ENCODE measurements around the gene CD2.

Gene CD2

GRCh38 chr1:116769561-116769977 lies 15.3 kb downstream of the CD2 start:
- TF ChIP-seq FOXP2 (optimal IDR thresholded peaks at IDR 0.05; ENCODE audit: borderline replicate concordance, extremely low read depth, extremely low read length, insufficient read depth) (no peak), TAF1 (IDR thresholded peaks at IDR 0.05; ENCODE audit: borderline replicate concordance, insufficient read depth, low read length) (no peak), SIN3A (IDR thresholded peaks at IDR 0.05; ENCODE audit: borderline replicate concordance, insufficient read depth, low read length) (no peak), POLR2AphosphoS5 (IDR thresholded peaks at IDR 0.05; ENCODE audit: low read depth, low read length) (no peak), REST (IDR thresholded peaks at IDR 0.05; ENCODE audit: insufficient read depth in 1 of 2, low read depth in 2 of 2, low read length in 2 of 2) (no peak)

- no peak for TF ChIP-seq POLR2AphosphoS5 (IDR thresholded peaks at IDR 0.05; ENCODE audit: low read depth, low read length)
- no peak for TF ChIP-seq SIN3A (IDR thresholded peaks at IDR 0.05; ENCODE audit: borderline replicate concordance, insufficient read depth, low read length)
- no peak for TF ChIP-seq REST (IDR thresholded peaks at IDR 0.05; ENCODE audit: insufficient read depth in 1 of 2, low read depth in 2 of 2, low read length in 2 of 2)
- no peak for TF ChIP-seq FOXP2 (optimal IDR thresholded peaks at IDR 0.05; ENCODE audit: borderline replicate concordance, extremely low read depth, extremely low read length, insufficient read depth)
- TF ChIP-seq TAF1 (IDR thresholded peaks at IDR 0.05; ENCODE audit: borderline replicate concordance, insufficient read depth, low read length) = no peak
Observed at GRCh38 chr1:116769994-116770393, 15.8 kb downstream of the CD2 start.

- TF ChIP-seq SIN3A (IDR thresholded peaks at IDR 0.05; ENCODE audit: borderline replicate concordance, insufficient read depth, low read length) = no peak
- TF ChIP-seq REST (IDR thresholded peaks at IDR 0.05; ENCODE audit: insufficient read depth in 1 of 2, low read depth in 2 of 2, low read length in 2 of 2) = no peak
Observed at GRCh38 chr1:116770625-116771024, 16.4 kb downstream of the CD2 start.

GRCh38 chr1:116771997-116772647 lies 17.9 kb downstream of the CD2 start:
- TF ChIP-seq SIN3A (IDR thresholded peaks at IDR 0.05; ENCODE audit: borderline replicate concordance, insufficient read depth, low read length) (no peak), POLR2AphosphoS5 (IDR thresholded peaks at IDR 0.05; ENCODE audit: low read depth, low read length) (no peak), FOXP2 (optimal IDR thresholded peaks at IDR 0.05; ENCODE audit: borderline replicate concordance, extremely low read depth, extremely low read length, insufficient read depth) (no peak), REST (IDR thresholded peaks at IDR 0.05; ENCODE audit: insufficient read depth in 1 of 2, low read depth in 2 of 2, low read length in 2 of 2) (no peak), TAF1 (IDR thresholded peaks at IDR 0.05; ENCODE audit: borderline replicate concordance, insufficient read depth, low read length) (no peak)

- TF ChIP-seq SIN3A (IDR thresholded peaks at IDR 0.05; ENCODE audit: borderline replicate concordance, insufficient read depth, low read length) (no peak), TAF1 (IDR thresholded peaks at IDR 0.05; ENCODE audit: borderline replicate concordance, insufficient read depth, low read length) (no peak), REST (IDR thresholded peaks at IDR 0.05; ENCODE audit: insufficient read depth in 1 of 2, low read depth in 2 of 2, low read length in 2 of 2) (no peak), FOXP2 (optimal IDR thresholded peaks at IDR 0.05; ENCODE audit: borderline replicate concordance, extremely low read depth, extremely low read length, insufficient read depth) (no peak), POLR2AphosphoS5 (IDR thresholded peaks at IDR 0.05; ENCODE audit: low read depth, low read length) (no peak)
Observed at GRCh38 chr1:116772648-116773045, 18.4 kb downstream of the CD2 start.
